Osteocyte (in vitro differentiated cells): ENCODE measurements around the gene RAD50. TPM values are rescaled to one million over a fixed set of nuclear protein-coding genes. Genes with fewer than 3 reads are reported as not detected.

Experiments used
- DNase-seq: peaks from one replicate; pipeline ENCODE4 v3.0.0; 2021; ENCODE audit warnings: mixed read lengths; ENCODE audit not compliant: unreplicated experiment; ENCODE audit errors: extremely low spot score
- H3K27ac Mint-ChIP-seq: one replicate; pipeline ENCODE4 v1.8.0; 2021; ENCODE audit warnings: mild to moderate bottlenecking, mixed read lengths; ENCODE audit not compliant: unreplicated experiment
- H3K27me3 Mint-ChIP-seq: one replicate; pipeline ENCODE4 v1.8.0; 2021; ENCODE audit warnings: mixed read lengths; ENCODE audit not compliant: unreplicated experiment
- H3K36me3 Mint-ChIP-seq: one replicate; pipeline ENCODE4 v1.8.0; 2021; ENCODE audit warnings: mixed read lengths; ENCODE audit not compliant: unreplicated experiment
- H3K4me1 Mint-ChIP-seq: one replicate; pipeline ENCODE4 v1.8.0; 2021; ENCODE audit warnings: mixed read lengths; ENCODE audit not compliant: unreplicated experiment
- H3K4me3 Mint-ChIP-seq: one replicate; pipeline ENCODE4 v1.8.0; 2021; ENCODE audit warnings: mild to moderate bottlenecking, moderate library complexity, mixed read lengths; ENCODE audit not compliant: unreplicated experiment
- H3K9me3 Mint-ChIP-seq: one replicate; pipeline ENCODE4 v1.8.0; 2021; ENCODE audit warnings: mixed read lengths; ENCODE audit not compliant: unreplicated experiment
- total RNA-seq: library from RNA; stranded (reverse); gene quantifications from 2 replicates; pipeline ENCODE4 v1.2.1, GENCODE V29; 2021
- TF ChIP-seq, protein P1 (sequence below): fragments of 200-600 bp; sonication (generic); IDR thresholded peaks from 2 replicates; pipeline ENCODE4 v1.5.0; 2021; ENCODE audit warnings: antibody characterized with exemption, mild to moderate bottlenecking, moderate library complexity

RAD50 gene
- total RNA-seq, 1 donor from 2014 or later = 27.5 TPM

DNA sequence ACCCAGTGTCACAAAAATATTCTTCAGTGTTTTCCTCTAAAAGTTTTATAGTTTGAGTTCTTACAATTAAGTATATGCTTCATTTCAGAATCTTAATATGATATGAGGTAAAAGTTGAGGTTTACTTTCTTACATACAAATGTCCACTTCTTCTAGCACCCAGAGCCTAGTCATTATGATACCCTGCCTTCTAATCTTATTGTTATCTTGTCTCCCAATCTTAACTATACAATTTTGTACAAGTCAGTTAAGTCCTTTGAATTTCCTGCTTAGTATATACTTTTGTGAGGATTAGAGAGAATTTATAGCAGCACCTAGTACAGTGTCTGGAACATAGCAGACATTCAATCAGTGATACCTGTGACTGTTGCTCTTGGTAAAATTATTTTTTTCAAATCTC, 29.3 kb downstream of the RAD50 start:
- H3K9me3 Mint-ChIP-seq = no peaks in the 10 kb centered on the region
- DNase-seq = no peak
- no peak overlapping the region for H3K4me3 Mint-ChIP-seq
- H3K36me3 Mint-ChIP-seq = peaks cover 39% of the 10 kb centered on the region
- TF ChIP-seq, protein P1, sequence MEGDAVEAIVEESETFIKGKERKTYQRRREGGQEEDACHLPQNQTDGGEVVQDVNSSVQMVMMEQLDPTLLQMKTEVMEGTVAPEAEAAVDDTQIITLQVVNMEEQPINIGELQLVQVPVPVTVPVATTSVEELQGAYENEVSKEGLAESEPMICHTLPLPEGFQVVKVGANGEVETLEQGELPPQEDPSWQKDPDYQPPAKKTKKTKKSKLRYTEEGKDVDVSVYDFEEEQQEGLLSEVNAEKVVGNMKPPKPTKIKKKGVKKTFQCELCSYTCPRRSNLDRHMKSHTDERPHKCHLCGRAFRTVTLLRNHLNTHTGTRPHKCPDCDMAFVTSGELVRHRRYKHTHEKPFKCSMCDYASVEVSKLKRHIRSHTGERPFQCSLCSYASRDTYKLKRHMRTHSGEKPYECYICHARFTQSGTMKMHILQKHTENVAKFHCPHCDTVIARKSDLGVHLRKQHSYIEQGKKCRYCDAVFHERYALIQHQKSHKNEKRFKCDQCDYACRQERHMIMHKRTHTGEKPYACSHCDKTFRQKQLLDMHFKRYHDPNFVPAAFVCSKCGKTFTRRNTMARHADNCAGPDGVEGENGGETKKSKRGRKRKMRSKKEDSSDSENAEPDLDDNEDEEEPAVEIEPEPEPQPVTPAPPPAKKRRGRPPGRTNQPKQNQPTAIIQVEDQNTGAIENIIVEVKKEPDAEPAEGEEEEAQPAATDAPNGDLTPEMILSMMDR = no peak
- H3K27ac Mint-ChIP-seq = no peak overlapping the region
- H3K27me3 Mint-ChIP-seq = no peaks in the 10 kb centered on the region
- no peaks in the 10 kb centered on the region for H3K4me1 Mint-ChIP-seq

DNA sequence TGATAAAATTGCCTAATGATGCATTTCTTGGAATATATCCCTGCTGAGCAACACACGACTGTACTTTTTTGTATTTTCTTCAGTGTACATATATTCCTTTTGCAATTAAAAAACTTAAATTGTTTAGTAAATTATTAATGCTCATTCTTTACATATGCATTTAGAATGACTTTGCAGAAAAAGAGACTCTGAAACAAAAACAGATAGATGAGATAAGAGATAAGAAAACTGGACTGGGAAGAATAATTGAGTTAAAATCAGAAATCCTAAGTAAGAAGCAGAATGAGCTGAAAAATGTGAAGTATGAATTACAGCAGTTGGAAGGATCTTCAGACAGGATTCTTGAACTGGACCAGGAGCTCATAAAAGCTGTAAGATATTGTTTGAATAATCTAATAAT, 32.7 kb downstream of the RAD50 start:
- no peaks in the 10 kb centered on the region for H3K27me3 Mint-ChIP-seq
- TF ChIP-seq, protein P1 = no peak
- H3K36me3 Mint-ChIP-seq = peaks cover 34% of the 10 kb centered on the region

DNA sequence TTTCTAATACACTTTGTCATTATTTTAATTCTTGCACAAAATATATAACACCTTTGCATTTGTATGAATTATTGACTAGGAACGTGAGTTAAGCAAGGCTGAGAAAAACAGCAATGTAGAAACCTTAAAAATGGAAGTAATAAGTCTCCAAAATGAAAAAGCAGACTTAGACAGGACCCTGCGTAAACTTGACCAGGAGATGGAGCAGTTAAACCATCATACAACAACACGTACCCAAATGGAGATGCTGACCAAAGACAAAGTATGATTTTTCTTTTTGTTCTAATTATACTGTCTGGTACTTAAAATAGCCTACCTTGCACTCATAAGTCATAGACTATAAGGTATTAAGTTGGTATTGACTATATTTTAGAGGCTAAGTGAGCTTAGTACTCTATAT, 34.4 kb downstream of the RAD50 start:
- Mint-ChIP-seq H3K36me3 (peaks cover 31% of the 10 kb centered on the region), H3K9me3 (no peaks in the 10 kb centered on the region), H3K27me3 (no peaks in the 10 kb centered on the region), H3K4me3 (no peak overlapping the region), H3K4me1 (no peaks in the 10 kb centered on the region), H3K27ac (no peak overlapping the region)
- TF ChIP-seq, protein P1 = peak; percentile 50
- DNase-seq = no peak

More for the DNA sequence above, 32.7 kb downstream of the RAD50 start:
- Mint-ChIP-seq H3K9me3 (no peaks in the 10 kb centered on the region), H3K4me3 (no peak overlapping the region), H3K27ac (no peak overlapping the region), H3K4me1 (no peaks in the 10 kb centered on the region)
- no peak for DNase-seq

DNA sequence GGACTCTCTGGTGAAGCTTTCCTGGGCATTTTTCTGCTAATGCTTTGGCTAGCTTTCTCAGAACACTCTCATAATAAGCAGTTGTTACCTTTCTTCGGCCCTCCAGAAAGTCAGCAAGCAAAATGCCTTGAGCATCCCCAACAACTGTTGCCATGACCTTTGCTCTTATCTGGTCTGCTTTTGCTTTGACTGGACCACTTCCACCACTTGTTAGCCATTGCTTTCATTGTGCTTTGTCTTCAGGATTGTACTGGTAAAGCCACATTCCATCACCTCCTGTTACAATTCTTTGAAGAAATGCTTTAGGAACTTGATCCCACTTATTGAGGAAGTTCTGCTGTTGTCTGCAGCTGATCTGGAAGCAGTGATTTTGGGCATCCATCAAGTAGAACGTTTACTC, 35.7 kb downstream of the RAD50 start:
- H3K27me3 Mint-ChIP-seq = no peaks in the 10 kb centered on the region
- no peaks in the 10 kb centered on the region for H3K4me1 Mint-ChIP-seq
- no peak for DNase-seq
- H3K36me3 Mint-ChIP-seq = peaks cover 33% of the 10 kb centered on the region
- no peak overlapping the region for H3K4me3 Mint-ChIP-seq
- H3K27ac Mint-ChIP-seq = no peak overlapping the region
- H3K9me3 Mint-ChIP-seq = no peaks in the 10 kb centered on the region
- TF ChIP-seq, protein P1 = no peak

DNA sequence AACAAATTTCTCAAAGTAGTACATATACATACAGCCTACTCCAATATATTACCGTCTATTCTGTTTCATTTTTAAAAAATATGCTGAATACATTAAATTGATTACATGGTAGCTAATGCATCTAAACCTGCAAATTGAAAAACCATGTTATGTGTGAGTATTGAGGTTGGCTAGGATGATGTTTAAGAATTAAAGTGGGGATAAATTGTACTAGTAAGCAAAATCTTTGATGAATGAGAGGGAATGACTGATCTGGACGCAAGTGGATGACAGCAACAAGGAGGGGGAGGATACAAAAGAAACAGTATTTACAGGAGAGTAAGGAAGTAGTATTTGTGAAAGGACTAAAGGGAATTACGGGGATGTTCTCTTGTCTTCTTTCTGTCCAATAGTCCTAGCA, 37.4 kb downstream of the RAD50 start:
- Mint-ChIP-seq H3K4me3 (no peak overlapping the region), H3K27ac (no peak overlapping the region), H3K9me3 (no peaks in the 10 kb centered on the region), H3K36me3 (peaks cover 27% of the 10 kb centered on the region), H3K4me1 (no peaks in the 10 kb centered on the region), H3K27me3 (no peaks in the 10 kb centered on the region)
- TF ChIP-seq, protein P1 = no peak
- no peak for DNase-seq
